ENCODE results near the gene ANKMY1.

Gene ANKMY1

GRCh38 chr2:240449764-240450531, 107.8 kb downstream of the ANKMY1 start:
- no peak for TF ChIP-seq CTCF (IDR thresholded peaks at IDR 0.05)

GRCh38 chr2:240448387-240449274, 109.2 kb downstream of the ANKMY1 start:
- TF ChIP-seq CTCF (IDR thresholded peaks at IDR 0.05): no peak

- no peak for TF ChIP-seq CTCF (IDR thresholded peaks at IDR 0.05)
These were observed 109.9 kb downstream of the ANKMY1 start for GRCh38 chr2:240447934-240448333.

GRCh38 chr2:240447331-240447730, 110.5 kb downstream of the ANKMY1 start:
- no peak for TF ChIP-seq CTCF (IDR thresholded peaks at IDR 0.05)

GRCh38 chr2:240446664-240447175, 111.1 kb downstream of the ANKMY1 start:
- TF ChIP-seq CTCF (IDR thresholded peaks at IDR 0.05): no peak

- TF ChIP-seq CTCF (IDR thresholded peaks at IDR 0.05): no peak
These were observed 111.7 kb downstream of the ANKMY1 start for GRCh38 chr2:240445961-240446663.

- TF ChIP-seq CTCF (IDR thresholded peaks at IDR 0.05): no peak
These were observed 113.3 kb downstream of the ANKMY1 start for GRCh38 chr2:240444464-240444863.

Measured in LNCAP (cell line).